Fibroblast of skin of left biceps (primary cell): ENCODE data around the gene TIGD6.
A peak's percentile ranks its signal among the peaks of the same experiment; 100 is the strongest.
"Not testable (repeated sequence)": the region's sequence is repeated elsewhere in the genome, so short reads cannot be mapped to it uniquely, and the experiment has no call there.

Experiments
- DNase-seq, 2 experiments: peaks; one replicate each; pipeline ENCODE4 v3.0.0-alpha.2; 2013; ENCODE audit warnings: low read depth in 2 of 2

TIGD6 gene

GRCh38 chr5:150000256-150000989 lies at the start of gene TIGD6, which contains the start of gene HMGXB3:
TSS of gene TIGD6 (minus strand) at chr5:150000654. CDS start at chr5:149996348, 4,306 bp downstream.
TSS of gene HMGXB3 (plus strand) at chr5:150000739. CDS start at chr5:150004853, 4,114 bp downstream.
- DNase-seq = peak; percentile 73 to 78

- DNase-seq = no peak
Observed at GRCh38 chr5:150046031-150046430, 45.6 kb upstream of the TIGD6 start.

- no peak for DNase-seq
Observed at GRCh38 chr5:150045549-150045948, 45.1 kb upstream of the TIGD6 start.

GRCh38 chr5:150044712-150045111 lies 44.3 kb upstream of the TIGD6 start:
- DNase-seq = no peak

- DNase-seq = peak; percentile 65 to 68
Observed at GRCh38 chr5:150044329-150044681, 43.9 kb upstream of the TIGD6 start.

DNA sequence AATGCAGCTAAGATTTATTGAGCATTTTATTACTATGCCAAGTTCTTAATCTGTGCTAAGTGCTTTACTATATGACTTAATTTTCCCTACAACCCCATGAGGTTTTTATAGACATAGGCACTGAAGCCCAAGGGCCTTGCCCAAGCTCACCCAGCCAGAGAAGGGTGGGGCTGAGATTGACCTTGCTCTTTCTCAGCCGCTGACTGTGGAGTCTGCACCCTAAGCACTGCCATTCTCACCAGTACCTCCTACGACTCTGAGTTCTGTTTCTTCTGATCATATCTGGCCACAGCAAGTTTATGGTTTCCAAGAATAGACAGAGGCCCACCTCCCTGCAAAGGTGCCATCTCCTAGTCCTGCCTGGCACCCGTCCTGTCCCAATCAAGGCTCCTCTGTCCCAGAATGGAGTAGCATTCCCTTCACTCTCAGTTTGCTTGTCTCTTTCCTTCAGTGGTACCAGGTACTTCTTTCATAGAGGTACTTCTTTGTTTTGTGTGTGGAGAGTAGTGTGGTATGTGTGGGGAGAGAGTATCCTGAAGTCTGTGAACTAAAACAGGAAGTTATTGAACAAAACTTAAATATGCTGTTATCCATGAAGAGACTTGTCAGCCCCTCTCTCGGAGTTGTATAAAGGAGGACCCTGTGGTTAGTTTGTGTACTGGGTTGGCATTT lies 43.3 kb upstream of the TIGD6 start:
- no peak for DNase-seq

- DNase-seq = no peak
Observed at GRCh38 chr5:150042459-150042858, 42.0 kb upstream of the TIGD6 start.

GRCh38 chr5:150038547-150038946 lies 38.1 kb upstream of the TIGD6 start:
- no peak for DNase-seq

- DNase-seq = peak; percentile 88 to 90
Observed at GRCh38 chr5:150036513-150036912, 36.1 kb upstream of the TIGD6 start.

GRCh38 chr5:150035139-150035895 lies 34.9 kb upstream of the TIGD6 start:
- DNase-seq = no peak

DNA sequence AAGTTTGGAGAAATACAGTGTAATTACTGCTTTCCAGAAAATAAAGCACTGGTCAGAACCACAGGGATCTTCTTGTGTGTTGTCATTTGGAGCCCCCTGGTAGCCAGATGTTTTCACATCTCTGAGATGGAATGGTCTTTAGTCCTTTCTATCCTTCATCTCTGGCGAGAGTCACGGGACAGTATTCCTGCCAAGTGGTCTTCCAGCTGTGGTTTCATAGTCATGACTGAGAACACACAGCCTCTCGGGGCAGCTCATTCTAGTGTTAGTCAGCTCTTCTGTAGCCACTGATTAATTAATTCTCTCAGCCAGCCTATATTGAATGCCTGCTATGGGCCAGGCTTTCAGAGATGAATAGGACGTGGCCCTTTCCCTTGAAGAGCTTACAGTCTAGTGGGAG lies 34.2 kb upstream of the TIGD6 start:
- DNase-seq = peak; percentile 75 to 78

DNA sequence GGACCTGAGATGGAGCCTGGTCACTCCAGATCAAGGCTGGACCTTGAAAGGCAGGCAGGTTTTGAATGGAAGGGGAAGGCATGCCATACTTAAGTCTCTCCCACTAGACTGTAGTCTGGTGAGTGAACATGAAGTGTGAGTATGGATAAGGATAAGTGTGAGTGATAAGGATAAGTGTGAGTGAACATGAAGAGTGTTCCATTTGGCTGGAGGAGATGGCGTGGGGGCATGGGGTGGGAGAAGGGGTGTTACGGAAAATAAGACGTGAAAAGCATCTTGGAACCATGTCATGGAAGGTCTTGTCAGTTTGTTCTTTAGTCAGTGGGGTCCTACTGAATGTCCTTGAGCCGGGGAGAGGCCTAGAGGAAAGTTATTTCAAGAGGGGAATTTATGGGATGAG lies 32.9 kb upstream of the TIGD6 start:
- DNase-seq = no peak

- not testable (repeated sequence) for DNase-seq
Observed at GRCh38 chr5:150028047-150028446, 27.6 kb upstream of the TIGD6 start.

GRCh38 chr5:150026682-150027172 lies 26.3 kb upstream of the TIGD6 start:
- DNase-seq = no peak

DNA sequence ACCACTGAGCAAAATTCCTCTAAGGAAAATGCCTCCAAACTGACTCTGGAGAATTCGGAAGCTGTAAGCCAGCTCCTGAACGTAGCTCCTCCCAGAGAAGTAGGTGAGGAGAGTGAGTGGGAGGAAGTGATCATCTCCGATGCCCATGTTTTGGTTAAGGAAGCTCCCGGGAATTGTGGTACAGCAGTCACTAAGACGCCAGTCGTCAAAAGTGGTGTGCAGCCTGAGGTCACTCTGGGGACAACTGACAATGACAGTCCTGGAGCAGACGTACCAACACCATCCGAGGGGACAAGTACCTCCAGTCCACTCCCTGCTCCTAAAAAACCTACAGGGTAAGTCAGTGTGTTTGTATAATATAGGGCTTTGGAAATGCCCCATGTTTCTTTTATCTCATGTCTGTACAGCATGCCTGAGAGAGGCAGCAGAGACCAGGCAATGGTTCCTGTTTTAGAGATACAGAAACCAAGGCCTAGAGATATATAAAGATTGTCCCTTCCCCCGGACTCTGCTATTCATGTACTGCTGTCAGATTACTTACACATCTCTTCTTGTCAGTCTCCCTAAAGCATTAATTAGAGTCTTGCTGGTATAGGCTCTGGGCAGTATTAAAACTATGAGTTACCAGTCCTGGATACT lies 24.0 kb upstream of the TIGD6 start:
- no peak for DNase-seq

- DNase-seq = no peak
Observed at GRCh38 chr5:150023136-150023535, 22.7 kb upstream of the TIGD6 start.

- DNase-seq = no peak
Observed at GRCh38 chr5:150022681-150023080, 22.2 kb upstream of the TIGD6 start.

- DNase-seq = peak; percentile 42 to 52
Observed at GRCh38 chr5:150022158-150022531, 21.7 kb upstream of the TIGD6 start.

DNA sequence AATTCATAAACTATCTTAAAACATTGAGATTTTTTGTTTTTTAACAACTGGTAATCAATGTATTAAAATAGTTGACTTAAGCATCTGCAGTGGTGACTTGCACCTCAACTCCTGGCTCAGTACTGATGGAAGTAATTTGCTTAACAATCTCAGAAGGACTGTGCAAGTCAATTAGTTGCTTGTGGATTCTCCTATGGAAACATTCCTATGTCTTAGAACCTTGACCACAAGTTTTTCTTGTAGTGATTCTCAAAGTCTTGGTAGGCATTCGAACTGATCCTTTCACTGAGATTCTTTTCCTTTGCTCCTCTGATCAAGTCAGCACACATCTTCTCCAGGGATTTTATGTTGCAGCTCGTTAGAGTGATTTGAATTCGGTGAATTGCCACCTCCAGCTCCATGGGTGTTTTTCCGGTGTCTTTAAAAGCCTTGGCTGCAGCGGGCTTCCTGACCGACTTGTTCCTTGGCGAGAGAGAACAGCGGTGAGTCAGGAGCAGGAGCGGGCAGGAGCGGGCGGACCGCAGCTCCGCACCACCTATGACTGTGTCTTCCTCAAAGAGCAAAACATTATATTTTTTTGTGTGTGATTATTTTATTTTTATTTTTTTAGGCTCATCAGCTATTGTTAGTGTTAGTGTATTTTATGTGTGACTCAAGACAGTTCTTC lies 21.2 kb upstream of the TIGD6 start:
- DNase-seq = no peak

DNA sequence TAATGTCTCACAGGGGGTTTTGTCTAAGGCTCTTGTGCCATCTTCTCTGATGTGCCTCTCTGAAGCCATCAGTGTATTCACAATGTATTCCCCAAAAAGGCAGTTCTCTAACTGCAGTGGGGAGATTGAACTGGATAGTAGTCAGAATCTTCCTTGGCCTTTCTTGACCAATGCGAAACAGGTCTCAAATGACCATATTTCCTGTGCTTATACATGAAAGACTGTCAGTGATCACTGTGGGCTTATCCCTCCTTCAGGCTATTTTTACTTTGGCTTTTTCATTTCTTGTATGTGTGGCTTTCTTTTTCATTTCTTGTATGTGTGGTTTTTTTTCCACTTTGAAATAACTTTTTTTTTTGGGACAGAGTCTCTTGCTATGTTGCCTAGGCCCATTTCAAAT lies 19.8 kb upstream of the TIGD6 start:
- no peak for DNase-seq

- DNase-seq = no peak
Observed at GRCh38 chr5:150017226-150018005, 17.0 kb upstream of the TIGD6 start.
